H9 (cell line): ENCODE results near the gene KCNJ14. TPM values are rescaled to one million over a fixed set of nuclear protein-coding genes. Genes with fewer than 3 reads are reported as not detected.

Experiments
- DNase-seq: peaks from one replicate; pipeline ENCODE4 v3.0.0-alpha.2; 2017
- H2AFZ ChIP-seq: one replicate; pipeline ENCODE4 v1.6.1; 2013; ENCODE audit warnings: mild to moderate bottlenecking, low read length, control low read depth, moderate library complexity
- H2AK5ac ChIP-seq: 2 replicates; pipeline ENCODE4 v1.6.1; 2013; ENCODE audit warnings: low read length, control low read depth, mixed read lengths; ENCODE audit not compliant: insufficient read length
- H2BK120ac ChIP-seq: one replicate; pipeline ENCODE4 v1.6.1; 2013; ENCODE audit warnings: low read depth, mild to moderate bottlenecking, low read length, control low read depth, inconsistent platforms; ENCODE audit not compliant: poor library complexity, severe bottlenecking
- H2BK12ac ChIP-seq: 2 replicates; pipeline ENCODE4 v1.6.1; 2013; ENCODE audit warnings: low read length, control low read depth, mixed read lengths, low read depth; ENCODE audit not compliant: insufficient read length
- H2BK15ac ChIP-seq: 2 replicates; pipeline ENCODE4 v1.6.1; 2013; ENCODE audit warnings: low read depth, low read length, control low read depth
- H2BK20ac ChIP-seq: one replicate; pipeline ENCODE4 v1.6.1; 2013; ENCODE audit warnings: low read depth, mild to moderate bottlenecking, low read length, control low read depth, inconsistent platforms; ENCODE audit not compliant: poor library complexity, severe bottlenecking
- H2BK5ac ChIP-seq: 2 replicates; pipeline ENCODE4 v1.6.1; 2013; ENCODE audit warnings: low read length, control low read depth, mixed read lengths; ENCODE audit not compliant: insufficient read length
- H3K14ac ChIP-seq: 2 replicates; pipeline ENCODE4 v1.6.1; 2013; ENCODE audit warnings: low read length, control low read depth; ENCODE audit not compliant: insufficient read depth
- H3K18ac ChIP-seq: 2 replicates; pipeline ENCODE4 v1.6.1; 2013; ENCODE audit warnings: low read depth, mild to moderate bottlenecking, mixed read lengths, low read length, control low read depth; ENCODE audit not compliant: insufficient read length
- H3K23ac ChIP-seq: 2 replicates; pipeline ENCODE4 v1.6.1; 2013; ENCODE audit warnings: low read length, control low read depth, mixed read lengths, low read depth; ENCODE audit not compliant: insufficient read length
- H3K23me2 ChIP-seq: 2 replicates; pipeline ENCODE4 v1.6.1; 2013; ENCODE audit warnings: low read depth, mild to moderate bottlenecking, mixed read lengths, low read length, control low read depth; ENCODE audit not compliant: insufficient read length, poor library complexity, severe bottlenecking
- H3K27ac ChIP-seq: 2 replicates; pipeline ENCODE4 v1.5.1; 2013; ENCODE audit warnings: low read length, control low read depth, mixed read lengths, low read depth; ENCODE audit not compliant: insufficient read length
- H3K27me3 ChIP-seq: 2 replicates; pipeline ENCODE4 v1.6.1; 2013; ENCODE audit warnings: low read length, control low read depth, inconsistent platforms; ENCODE audit not compliant: insufficient read depth
- H3K4ac ChIP-seq: 2 replicates; pipeline ENCODE4 v1.6.1; 2013; ENCODE audit warnings: low read depth, mild to moderate bottlenecking, control low read depth, inconsistent platforms, low read length, moderate library complexity
- H3K4me1 ChIP-seq: 2 replicates; pipeline ENCODE4 v1.6.1; 2013; ENCODE audit warnings: low read length, control low read depth, inconsistent platforms; ENCODE audit not compliant: insufficient read depth
- H3K4me2 ChIP-seq: 2 replicates; pipeline ENCODE4 v1.6.1; 2013; ENCODE audit warnings: low read length, control low read depth, mixed read lengths; ENCODE audit not compliant: insufficient read length, insufficient read depth
- H3K56ac ChIP-seq: 2 replicates; pipeline ENCODE4 v1.6.1; 2013; ENCODE audit warnings: low read depth, mild to moderate bottlenecking, mixed read lengths, low read length, control low read depth; ENCODE audit not compliant: insufficient read length
- H3K79me1 ChIP-seq: 2 replicates; pipeline ENCODE4 v1.6.1; 2013; ENCODE audit warnings: low read depth, mild to moderate bottlenecking, moderate library complexity, low read length, control low read depth, inconsistent platforms; ENCODE audit not compliant: insufficient read depth, poor library complexity, severe bottlenecking
- H3K79me2 ChIP-seq: 2 replicates; pipeline ENCODE4 v1.6.1; 2013; ENCODE audit warnings: low read length, control low read depth, inconsistent platforms; ENCODE audit not compliant: insufficient read depth
- H3K9ac ChIP-seq: 2 replicates; pipeline ENCODE4 v1.6.1; 2013; ENCODE audit warnings: low read length, control low read depth, mixed read lengths; ENCODE audit not compliant: insufficient read length; ENCODE audit errors: extremely low read depth
- H3K9me3 ChIP-seq: one replicate; pipeline ENCODE4 v1.6.1; 2013; ENCODE audit warnings: low read depth, low read length, inconsistent platforms; ENCODE audit not compliant: control insufficient read depth
- H3T11ph ChIP-seq: one replicate; pipeline ENCODE4 v1.6.1; 2013; ENCODE audit warnings: mild to moderate bottlenecking, low read length, control low read depth, inconsistent platforms
- H4K20me1 ChIP-seq: one replicate; pipeline ENCODE4 v1.6.1; 2013; ENCODE audit not compliant: control insufficient read depth, insufficient read length, insufficient read depth
- H4K5ac ChIP-seq: 2 replicates; pipeline ENCODE4 v1.6.1; 2013; ENCODE audit warnings: low read depth, mild to moderate bottlenecking, mixed read lengths, low read length, control low read depth; ENCODE audit not compliant: insufficient read length
- H4K8ac ChIP-seq: replicated peaks from 2 replicates; pipeline ENCODE4 v1.6.1; 2013; ENCODE audit warnings: low read length, control low read depth, mixed read lengths, low read depth; ENCODE audit not compliant: insufficient read length
- H4K91ac ChIP-seq: 2 replicates; pipeline ENCODE4 v1.6.1; 2013; ENCODE audit warnings: low read depth, mild to moderate bottlenecking, moderate library complexity, mixed read lengths, low read length, control low read depth; ENCODE audit not compliant: insufficient read length
- H3K27ac Mint-ChIP-seq, 3 experiments: 2 replicates in 2 of 3; 3 replicates in 1 of 3; pipeline ENCODE4 v1.8.0; 2020 to 2021; ENCODE audit warnings: mixed read lengths in 3 of 3, mild to moderate bottlenecking in 1 of 3, moderate library complexity in 1 of 3
- H3K27me3 Mint-ChIP-seq: 2 replicates; pipeline ENCODE4 v1.8.0; 2021; ENCODE audit warnings: low read depth, mild to moderate bottlenecking, moderate library complexity, mixed read lengths
- H3K36me3 Mint-ChIP-seq, 3 experiments: 2 replicates in 2 of 3; 3 replicates in 1 of 3; pipeline ENCODE4 v1.8.0; 2020 to 2021; ENCODE audit warnings: low read depth in 3 of 3, mixed read lengths in 3 of 3; ENCODE audit not compliant: insufficient read depth in 1 of 3
- H3K4me1 Mint-ChIP-seq, 2 experiments: 2 replicates each; pipeline ENCODE4 v1.8.0; 2020; ENCODE audit warnings: mixed read lengths in 2 of 2
- H3K4me3 Mint-ChIP-seq, 2 experiments: 2 replicates in 1 of 2; 3 replicates in 1 of 2; pipeline ENCODE4 v1.8.0; 2020 to 2021; ENCODE audit warnings: mild to moderate bottlenecking in 2 of 2, mixed read lengths in 2 of 2, moderate library complexity in 1 of 2
- H3K9me3 Mint-ChIP-seq, 2 experiments: 2 replicates in 1 of 2; 3 replicates in 1 of 2; pipeline ENCODE4 v1.8.0; 2020; ENCODE audit warnings: mild to moderate bottlenecking in 2 of 2, mixed read lengths in 2 of 2, moderate library complexity in 1 of 2
- WGBS: extraction: QIAGEN DNeasy Blood & Tissue Kit; methylation state at CpG from one replicate; pipeline ENCODE4 v1.1.7; 2013; ENCODE audit warnings: missing lambda C conversion rate, low lambda C conversion rate, mixed read lengths; ENCODE audit not compliant: insufficient read length; ENCODE audit errors: extremely low coverage; 5-methylcytosine and 5-hydroxymethylcytosine counted together
- total RNA-seq: library from RNA; stranded (reverse); gene quantifications from 2 replicates; pipeline ENCODE4 v1.2.1, GENCODE V29; 2021
- TF ChIP-seq, protein P1 (sequence below): fragments of 200-600 bp; sonication (generic); conservative IDR thresholded peaks from 3 replicates; pipeline ENCODE4 v1.8.0; 2021; ENCODE audit warnings: antibody characterized with exemption, mild to moderate bottlenecking

The KCNJ14 gene
- total RNA-seq, 1 experiment from 2014 or later: 1.2 TPM

DNA sequence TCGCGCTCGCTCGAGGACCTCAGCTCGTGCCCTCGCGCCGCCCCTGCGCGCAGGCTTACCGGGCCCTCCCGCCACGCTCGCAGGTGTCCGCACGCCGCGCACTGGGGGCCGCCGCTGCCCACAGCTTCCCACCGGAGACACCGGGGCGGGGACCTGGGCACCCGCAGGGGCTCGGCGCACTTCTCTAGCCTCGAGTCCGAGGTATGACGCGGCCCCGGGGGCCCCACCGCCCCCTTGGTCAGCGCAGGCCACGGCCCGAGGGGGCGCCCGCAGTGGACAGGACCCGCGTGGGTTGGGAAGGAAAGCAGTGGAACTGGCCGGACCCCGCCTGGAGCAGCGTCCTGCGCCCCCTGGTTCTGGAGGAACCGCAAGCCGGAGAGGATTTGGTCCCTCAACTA lies 11.6 kb upstream of the KCNJ14 start:
- no peak overlapping the region for H3K4ac ChIP-seq
- H2BK5ac ChIP-seq: no peak overlapping the region
- no peaks in the 10 kb centered on the region for H3K9me3 ChIP-seq
- H3K27me3 ChIP-seq: no peaks in the 10 kb centered on the region
- peaks cover 20 to 34% (median 22%) of the 10 kb centered on the region in 3 experiments for H3K36me3 Mint-ChIP-seq
- H2BK120ac ChIP-seq: no peak overlapping the region
- H3K4me1 ChIP-seq: peaks cover 2% of the 10 kb centered on the region; the same call in 1 of the 2 replicates
- H3K56ac ChIP-seq: no peak overlapping the region
- no peaks in the 10 kb centered on the region for H3K27me3 Mint-ChIP-seq
- no peak overlapping the region for H4K5ac ChIP-seq
- H3K79me2 ChIP-seq: 0 out of 2 replicates have a peak, but pooled peaks cover 2% of the 10 kb centered on the region
- H2BK20ac ChIP-seq: no peak overlapping the region
- WGBS: no CpG with 5 or more reads among the region's 45 CpGs
- H4K91ac ChIP-seq: no peak overlapping the region
- no peak overlapping the region for H3K4me3 Mint-ChIP-seq
- H3K9ac ChIP-seq: no peak overlapping the region
- peaks cover 13 to 17% of the 10 kb centered on the region in 2 experiments for H3K4me1 Mint-ChIP-seq
- H2BK12ac ChIP-seq: no peak overlapping the region
- no peak overlapping the region for H3K27ac Mint-ChIP-seq
- no peak overlapping the region for H3K27ac ChIP-seq
- no peaks in the 10 kb centered on the region for H4K20me1 ChIP-seq
- no peak overlapping the region for H3K23ac ChIP-seq
- peaks cover 3% of the 10 kb centered on the region for H3K79me1 ChIP-seq
- no peak overlapping the region for H3T11ph ChIP-seq
- DNase-seq: no peak
- H3K14ac ChIP-seq: no peak overlapping the region
- no peak overlapping the region for H2AFZ ChIP-seq
- H3K18ac ChIP-seq: no peak overlapping the region
- H4K8ac ChIP-seq: no peak overlapping the region
- peaks cover 8% of the 10 kb centered on the region for H3K23me2 ChIP-seq
- TF ChIP-seq, protein P1, sequence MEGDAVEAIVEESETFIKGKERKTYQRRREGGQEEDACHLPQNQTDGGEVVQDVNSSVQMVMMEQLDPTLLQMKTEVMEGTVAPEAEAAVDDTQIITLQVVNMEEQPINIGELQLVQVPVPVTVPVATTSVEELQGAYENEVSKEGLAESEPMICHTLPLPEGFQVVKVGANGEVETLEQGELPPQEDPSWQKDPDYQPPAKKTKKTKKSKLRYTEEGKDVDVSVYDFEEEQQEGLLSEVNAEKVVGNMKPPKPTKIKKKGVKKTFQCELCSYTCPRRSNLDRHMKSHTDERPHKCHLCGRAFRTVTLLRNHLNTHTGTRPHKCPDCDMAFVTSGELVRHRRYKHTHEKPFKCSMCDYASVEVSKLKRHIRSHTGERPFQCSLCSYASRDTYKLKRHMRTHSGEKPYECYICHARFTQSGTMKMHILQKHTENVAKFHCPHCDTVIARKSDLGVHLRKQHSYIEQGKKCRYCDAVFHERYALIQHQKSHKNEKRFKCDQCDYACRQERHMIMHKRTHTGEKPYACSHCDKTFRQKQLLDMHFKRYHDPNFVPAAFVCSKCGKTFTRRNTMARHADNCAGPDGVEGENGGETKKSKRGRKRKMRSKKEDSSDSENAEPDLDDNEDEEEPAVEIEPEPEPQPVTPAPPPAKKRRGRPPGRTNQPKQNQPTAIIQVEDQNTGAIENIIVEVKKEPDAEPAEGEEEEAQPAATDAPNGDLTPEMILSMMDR: no peak
- H2BK15ac ChIP-seq: no peak overlapping the region
- no peak overlapping the region for H2AK5ac ChIP-seq
- no peaks in the 10 kb centered on the region; a peak in 1 of 5 replicates for H3K9me3 Mint-ChIP-seq
- H3K4me2 ChIP-seq: no peak overlapping the region
